CD4-positive, CD25-positive, alpha-beta regulatory T cell (primary cell): ENCODE measurements around the gene RMI2. TPM values are rescaled to one million over a fixed set of nuclear protein-coding genes. Genes with fewer than 3 reads are reported as not detected.
A peak's percentile ranks its signal among the peaks of the same experiment; 100 is the strongest.

ENCODE experiments used
- ATAC-seq, 2 donors: fragments of 150-1000 bp; cut with Tn5 transposase; one replicate each; pipeline ENCODE4 v1.10.0; 2021; ENCODE audit warnings: low read depth in 2 of 2, moderate number of reproducible peaks in 2 of 2, moderate library complexity in 1 of 2
- DNase-seq, 3 donors: peaks; one replicate each; pipeline versions ENCODE4 v3.0.0 to v3.0.0-alpha.2; 2012 to 2022; ENCODE audit warnings: mixed read lengths in 1 of 3
- H3K27ac ChIP-seq: one replicate; pipeline ENCODE4 v1.7.0; 2013; ENCODE audit warnings: mild to moderate bottlenecking, low read length; ENCODE audit not compliant: insufficient read depth, poor library complexity, severe bottlenecking
- H3K27me3 ChIP-seq: one replicate; pipeline ENCODE4 v1.7.0; 2013; ENCODE audit warnings: low read length; ENCODE audit not compliant: control insufficient read depth, insufficient read depth
- H3K36me3 ChIP-seq: one replicate; pipeline ENCODE4 v1.7.0; 2013; ENCODE audit warnings: mild to moderate bottlenecking, low read length, moderate library complexity; ENCODE audit not compliant: control insufficient read depth, insufficient read depth
- H3K4me1 ChIP-seq: 2 replicates; pipeline ENCODE4 v1.7.0; 2013; ENCODE audit warnings: mild to moderate bottlenecking, low read length; ENCODE audit not compliant: insufficient read depth, control insufficient read depth, poor library complexity, severe bottlenecking
- H3K4me3 ChIP-seq: one replicate; pipeline ENCODE4 v1.7.0; 2013; ENCODE audit warnings: low read depth, mild to moderate bottlenecking, low read length, moderate library complexity
- H3K9me3 ChIP-seq, 2 experiments: 1 replicate in 1 of 2; 2 replicates in 1 of 2; pipeline ENCODE4 v1.7.0; 2013; ENCODE audit warnings: low read length in 2 of 2, mild to moderate bottlenecking in 1 of 2, moderate library complexity in 1 of 2; ENCODE audit not compliant: control insufficient read depth in 2 of 2
- H3K27ac Mint-ChIP-seq, 3 donors: one replicate each; pipeline ENCODE4 v1.8.0; 2020 to 2022; ENCODE audit warnings: mild to moderate bottlenecking in 3 of 3, mixed read lengths in 3 of 3, moderate library complexity in 2 of 3
- H3K27me3 Mint-ChIP-seq: one replicate; pipeline ENCODE4 v1.8.0; 2022; ENCODE audit warnings: mild to moderate bottlenecking, mixed read lengths
- H3K36me3 Mint-ChIP-seq: one replicate; pipeline ENCODE4 v1.8.0; 2020; ENCODE audit warnings: mixed read lengths
- H3K4me1 Mint-ChIP-seq, 4 donors: one replicate each; pipeline ENCODE4 v1.8.0; 2020 to 2022; ENCODE audit warnings: mixed read lengths in 4 of 4, mild to moderate bottlenecking in 1 of 4
- H3K4me3 Mint-ChIP-seq, 4 donors: one replicate each; pipeline ENCODE4 v1.8.0; 2020 to 2022; ENCODE audit warnings: mild to moderate bottlenecking in 4 of 4, mixed read lengths in 4 of 4, moderate library complexity in 3 of 4
- H3K9me3 Mint-ChIP-seq, 7 donors: one replicate each; pipeline ENCODE4 v1.8.0; 2020 to 2022; ENCODE audit warnings: mixed read lengths in 7 of 7, mild to moderate bottlenecking in 3 of 7, moderate library complexity in 2 of 7
- polyA plus RNA-seq, 4 donors: library from polyadenylated mRNA; unstranded; fragments of 300-500 nt; fragmentation: Illumina TruSeq; gene quantifications; one replicate each; pipeline ENCODE4 v1.2.3, GENCODE V29; 2021
- total RNA-seq: library from RNA; stranded (reverse); gene quantifications from one replicate; pipeline ENCODE4 v1.2.3, GENCODE V29; 2022

The RMI2 gene
- total and polyA plus RNA-seq, 5 donors from 2014 or later: 4.3 to 15.3 (median 9.6) TPM

- no peak overlapping the region for H3K4me3 ChIP-seq
Measured at GRCh38 chr16:11327277-11328171, 17.7 kb upstream of the RMI2 start.

DNA sequence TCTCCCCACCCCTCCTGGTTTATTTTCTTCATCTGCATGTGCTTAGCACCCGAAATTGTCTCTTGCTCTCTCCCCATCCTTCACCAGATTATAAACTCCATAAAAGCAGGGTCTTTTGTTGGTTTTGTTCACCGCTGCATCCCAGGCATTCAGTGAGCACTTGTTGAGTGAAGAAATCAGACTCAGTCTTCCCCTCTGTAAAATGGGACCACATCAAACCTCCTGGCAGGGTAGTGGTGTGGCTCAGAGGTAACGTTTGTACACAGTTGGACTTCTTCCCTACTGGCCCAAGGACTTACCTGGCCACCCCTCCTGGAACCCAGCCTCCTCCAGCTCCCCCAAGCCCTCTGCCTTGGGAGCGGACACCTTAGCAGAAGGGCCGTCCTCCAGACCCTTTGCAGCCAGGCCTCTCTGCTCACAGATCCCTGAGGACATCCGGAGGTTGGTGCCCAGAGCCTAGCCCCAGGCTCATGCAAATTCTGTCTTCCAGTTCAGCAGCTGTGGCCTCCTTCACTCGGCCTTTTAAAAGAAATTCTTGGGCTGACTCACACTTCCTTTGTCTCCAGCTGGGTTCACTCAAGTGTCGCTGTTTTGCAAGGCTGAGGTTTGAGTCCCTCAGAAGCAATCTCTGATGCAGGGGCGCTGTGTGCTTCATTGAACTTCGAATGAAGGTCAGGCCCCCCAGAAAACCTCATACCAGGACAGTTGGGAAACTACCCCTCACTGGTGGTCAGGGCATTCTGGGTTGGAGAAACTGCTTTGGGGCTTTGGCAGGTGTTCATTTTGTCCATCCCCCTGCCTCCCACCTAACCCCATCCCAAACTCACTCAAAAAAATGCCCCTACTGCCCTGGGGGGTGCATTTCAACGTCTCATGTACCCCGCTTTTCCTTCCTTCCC is 16.8 kb upstream of the RMI2 start:
- Mint-ChIP-seq H3K4me3 (peak overlapping the region; percentile 28 to 78 (median 70)), H3K36me3 (no peaks in the 10 kb centered on the region), H3K9me3 (peaks cover 0 to 2% (median 0%) of the 10 kb centered on the region in 7 donors), H3K4me1 (peaks cover 11 to 44% (median 28%) of the 10 kb centered on the region in 4 donors), H3K27me3 (peaks cover 4% of the 10 kb centered on the region), H3K27ac (peak overlapping the region; percentile 70 to 96 (median 75))
- H3K27me3 ChIP-seq: no peaks in the 10 kb centered on the region
- H3K4me3 ChIP-seq: peak overlapping the region; percentile 65
- peaks cover 22% of the 10 kb centered on the region for H3K4me1 ChIP-seq
- peak; percentile 87 to 90 for ATAC-seq
- H3K27ac ChIP-seq: peak overlapping the region; percentile 39
- peak; percentile 14 to 90 (median 44) for DNase-seq
- H3K9me3 ChIP-seq: no peaks in the 10 kb centered on the region
- H3K36me3 ChIP-seq: no peaks in the 10 kb centered on the region

More at GRCh38 chr16:11327277-11328171, 17.7 kb upstream of the RMI2 start:
- H3K27ac ChIP-seq: no peak overlapping the region
- Mint-ChIP-seq H3K4me1 (peaks cover 11 to 44% (median 28%) of the 10 kb centered on the region in 4 donors), H3K36me3 (no peaks in the 10 kb centered on the region), H3K27ac (peak overlapping the region; percentile 70 to 96 (median 75)), H3K4me3 (peak overlapping the region in 3 of 4 donors; percentile 56 to 69 (median 63)), H3K27me3 (peaks cover 4% of the 10 kb centered on the region), H3K9me3 (peaks cover 0 to 2% (median 0%) of the 10 kb centered on the region in 7 donors)
- H3K27me3 ChIP-seq: no peaks in the 10 kb centered on the region
- H3K36me3 ChIP-seq: no peaks in the 10 kb centered on the region
- ATAC-seq (no peak), DNase-seq (peak in 1 of 3 donors; percentile 45)
- H3K4me1 ChIP-seq: peaks cover 22% of the 10 kb centered on the region
- H3K9me3 ChIP-seq: no peaks in the 10 kb centered on the region

- H3K4me3 ChIP-seq: peak overlapping the region; percentile 65
- peaks cover 4% of the 10 kb centered on the region for H3K27me3 Mint-ChIP-seq
- H3K27me3 ChIP-seq: no peaks in the 10 kb centered on the region
- no peaks in the 10 kb centered on the region for H3K9me3 ChIP-seq
- H3K36me3 Mint-ChIP-seq: no peaks in the 10 kb centered on the region
- no peaks in the 10 kb centered on the region for H3K36me3 ChIP-seq
- no peak overlapping the region for H3K27ac ChIP-seq
- peaks cover 22% of the 10 kb centered on the region for H3K4me1 ChIP-seq
- peaks cover 0 to 2% (median 0%) of the 10 kb centered on the region in 7 donors for H3K9me3 Mint-ChIP-seq
- H3K4me1 Mint-ChIP-seq: peaks cover 11 to 44% (median 28%) of the 10 kb centered on the region in 4 donors
- peak in 1 of 3 donors; percentile 76 for DNase-seq
- H3K4me3 Mint-ChIP-seq: peak overlapping the region; percentile 28 to 78 (median 70)
- ATAC-seq: peak; percentile 54
- H3K27ac Mint-ChIP-seq: peak overlapping the region; percentile 27 to 75 (median 67)
Measured at GRCh38 chr16:11329071-11329491, 16.2 kb upstream of the RMI2 start.

DNA sequence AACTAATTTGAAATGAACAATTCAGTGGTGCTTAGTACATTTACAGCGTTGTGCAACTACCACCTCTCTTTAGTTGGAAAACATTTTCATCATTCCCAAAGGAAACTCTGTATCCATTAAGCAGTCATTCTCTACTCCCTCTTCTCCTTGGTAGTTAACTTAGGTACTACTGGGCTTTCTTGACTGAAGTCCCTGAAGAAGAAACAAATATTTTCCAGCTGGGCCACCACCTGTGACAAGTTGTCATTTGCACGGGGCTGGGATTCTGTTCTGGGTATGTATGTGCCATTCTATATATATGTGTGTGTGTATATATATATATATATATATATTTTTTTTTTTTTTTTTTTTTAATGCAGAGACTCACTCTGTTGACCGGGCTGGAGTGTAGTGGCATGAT is 15.4 kb upstream of the RMI2 start:
- Mint-ChIP-seq H3K4me1 (peaks cover 11 to 40% (median 27%) of the 10 kb centered on the region in 4 donors), H3K36me3 (no peaks in the 10 kb centered on the region), H3K27me3 (peaks cover 4% of the 10 kb centered on the region), H3K27ac (no peak overlapping the region), H3K4me3 (peak overlapping the region in 1 of 4 donors; percentile 24), H3K9me3 (peaks cover 0 to 2% (median 0%) of the 10 kb centered on the region in 7 donors)
- Histone ChIP-seq H3K4me1 (peaks cover 22% of the 10 kb centered on the region), H3K27ac (no peak overlapping the region), H3K9me3 (no peaks in the 10 kb centered on the region), H3K4me3 (no peak overlapping the region), H3K36me3 (no peaks in the 10 kb centered on the region), H3K27me3 (no peaks in the 10 kb centered on the region)
- DNase-seq (no peak), ATAC-seq (no peak)

- Mint-ChIP-seq H3K9me3 (no peaks in the 10 kb centered on the region), H3K4me1 (peaks cover 11 to 33% (median 25%) of the 10 kb centered on the region in 4 donors), H3K27me3 (peaks cover 4% of the 10 kb centered on the region), H3K27ac (peak overlapping the region in 1 of 3 donors; percentile 75), H3K36me3 (no peaks in the 10 kb centered on the region), H3K4me3 (peak overlapping the region in 1 of 4 donors; percentile 6)
- DNase-seq (no peak), ATAC-seq (no peak)
- Histone ChIP-seq H3K9me3 (no peaks in the 10 kb centered on the region), H3K4me1 (peaks cover 22% of the 10 kb centered on the region), H3K36me3 (no peaks in the 10 kb centered on the region), H3K4me3 (no peak overlapping the region), H3K27ac (no peak overlapping the region), H3K27me3 (no peaks in the 10 kb centered on the region)
Measured at GRCh38 chr16:11330526-11331237, 14.6 kb upstream of the RMI2 start.

DNA sequence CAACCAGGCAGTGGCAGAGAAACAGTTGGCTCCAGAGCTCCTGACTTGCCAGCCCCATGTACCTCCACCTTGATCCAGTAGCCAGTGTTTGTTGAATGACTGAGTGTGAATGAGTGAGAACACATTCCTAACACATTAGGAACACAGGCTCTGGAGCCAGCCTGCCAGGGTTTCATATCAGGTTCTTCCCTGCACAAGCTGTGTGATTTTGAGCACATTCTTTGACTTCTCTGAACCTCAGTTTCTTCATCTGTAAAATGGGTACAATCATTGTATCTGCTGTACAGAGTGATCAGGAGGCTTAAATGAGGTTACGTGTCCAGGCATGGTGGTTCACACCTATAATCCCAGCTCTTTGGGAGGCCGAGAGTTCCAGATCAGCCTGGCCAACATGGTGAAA is 13.3 kb upstream of the RMI2 start:
- Histone ChIP-seq H3K4me3 (no peak overlapping the region), H3K36me3 (no peaks in the 10 kb centered on the region), H3K4me1 (peaks cover 22% of the 10 kb centered on the region), H3K27ac (no peak overlapping the region), H3K9me3 (no peaks in the 10 kb centered on the region), H3K27me3 (no peaks in the 10 kb centered on the region)
- Mint-ChIP-seq H3K9me3 (no peaks in the 10 kb centered on the region), H3K27me3 (peaks cover 4% of the 10 kb centered on the region), H3K27ac (no peak overlapping the region), H3K4me3 (no peak overlapping the region), H3K4me1 (peaks cover 11 to 29% (median 22%) of the 10 kb centered on the region in 4 donors), H3K36me3 (no peaks in the 10 kb centered on the region)
- ATAC-seq: no peak
- no peak for DNase-seq

- Histone ChIP-seq H3K9me3 (no peaks in the 10 kb centered on the region), H3K27me3 (no peaks in the 10 kb centered on the region), H3K27ac (no peak overlapping the region), H3K4me1 (peaks cover 14% of the 10 kb centered on the region), H3K4me3 (no peak overlapping the region), H3K36me3 (no peaks in the 10 kb centered on the region)
- DNase-seq: no peak
- no peak overlapping the region for H3K27ac Mint-ChIP-seq
- H3K36me3 Mint-ChIP-seq: no peaks in the 10 kb centered on the region
- peaks cover 11 to 19% (median 15%) of the 10 kb centered on the region in 4 donors for H3K4me1 Mint-ChIP-seq
- no peaks in the 10 kb centered on the region for H3K9me3 Mint-ChIP-seq
- no peak for ATAC-seq
- H3K4me3 Mint-ChIP-seq: no peak overlapping the region
- H3K27me3 Mint-ChIP-seq: peaks cover 4% of the 10 kb centered on the region
Measured at GRCh38 chr16:11333010-11333409, 12.2 kb upstream of the RMI2 start.
